Breast epithelium (tissue), 3 donors: ENCODE results near the gene AHNAK.

ENCODE experiments used
- POLR2A ChIP-seq: fragments of 450-650 bp; IDR thresholded peaks from one replicate; pipeline ENCODE4 v1.6.1; 2016; ENCODE audit warnings: antibody characterized with exemption, mild to moderate bottlenecking, moderate library complexity
- TF ChIP-seq, protein P1 (sequence below), 3 donors: fragments of 450-650 bp; IDR thresholded peaks; one replicate each; pipeline ENCODE4 v1.5.1; 2016 to 2017; ENCODE audit warnings: antibody characterized with exemption in 3 of 3, mild to moderate bottlenecking in 3 of 3, moderate library complexity in 3 of 3

DNA sequence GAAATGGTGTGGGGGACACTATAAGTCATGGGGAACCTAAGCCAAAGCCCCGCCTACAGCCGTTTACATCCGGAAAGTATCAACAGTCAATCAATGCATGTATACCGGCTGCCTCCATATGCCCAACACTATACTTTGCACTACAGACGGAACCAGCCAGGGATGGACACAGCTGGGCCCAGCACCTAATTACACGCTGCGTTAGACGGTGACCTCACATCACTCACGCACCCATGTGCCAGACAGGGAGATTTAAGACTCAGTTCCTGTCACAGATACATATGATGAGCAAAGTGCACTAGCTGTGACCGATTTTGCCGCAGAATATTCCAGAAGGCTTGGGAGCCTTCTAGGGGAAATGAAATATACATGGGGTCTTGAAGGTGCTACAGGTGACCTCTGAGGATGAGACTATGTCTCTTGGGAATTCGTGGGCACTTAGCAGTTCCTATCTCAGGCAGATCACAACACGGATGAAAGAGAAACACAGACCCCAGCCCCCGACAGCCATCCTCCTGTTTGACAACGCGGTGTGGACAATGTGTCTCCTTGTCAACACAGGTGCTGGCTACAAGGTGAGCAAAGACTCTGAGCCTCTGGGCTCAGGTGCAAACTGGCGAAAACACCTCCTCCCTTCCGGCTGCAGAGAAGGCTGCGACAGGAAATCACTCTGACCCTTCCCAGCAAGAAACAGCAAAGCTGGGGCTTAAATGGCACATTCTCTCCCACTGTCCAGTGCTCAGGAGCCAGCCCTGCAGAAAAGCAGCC is 8.0 kb downstream of the AHNAK start:
- TF ChIP-seq, protein P1, sequence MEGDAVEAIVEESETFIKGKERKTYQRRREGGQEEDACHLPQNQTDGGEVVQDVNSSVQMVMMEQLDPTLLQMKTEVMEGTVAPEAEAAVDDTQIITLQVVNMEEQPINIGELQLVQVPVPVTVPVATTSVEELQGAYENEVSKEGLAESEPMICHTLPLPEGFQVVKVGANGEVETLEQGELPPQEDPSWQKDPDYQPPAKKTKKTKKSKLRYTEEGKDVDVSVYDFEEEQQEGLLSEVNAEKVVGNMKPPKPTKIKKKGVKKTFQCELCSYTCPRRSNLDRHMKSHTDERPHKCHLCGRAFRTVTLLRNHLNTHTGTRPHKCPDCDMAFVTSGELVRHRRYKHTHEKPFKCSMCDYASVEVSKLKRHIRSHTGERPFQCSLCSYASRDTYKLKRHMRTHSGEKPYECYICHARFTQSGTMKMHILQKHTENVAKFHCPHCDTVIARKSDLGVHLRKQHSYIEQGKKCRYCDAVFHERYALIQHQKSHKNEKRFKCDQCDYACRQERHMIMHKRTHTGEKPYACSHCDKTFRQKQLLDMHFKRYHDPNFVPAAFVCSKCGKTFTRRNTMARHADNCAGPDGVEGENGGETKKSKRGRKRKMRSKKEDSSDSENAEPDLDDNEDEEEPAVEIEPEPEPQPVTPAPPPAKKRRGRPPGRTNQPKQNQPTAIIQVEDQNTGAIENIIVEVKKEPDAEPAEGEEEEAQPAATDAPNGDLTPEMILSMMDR (IDR thresholded peaks at IDR 0.05): no peak
- no peak for TF ChIP-seq POLR2A
